HepG2 (cell line): ENCODE data around the gene AP4M1. TPM values are rescaled to one million over a fixed set of nuclear protein-coding genes. Genes with fewer than 3 reads are reported as not detected.
A peak's percentile ranks its signal among the peaks of the same experiment; 100 is the strongest.

Source experiments
- ARNT2 ChIP-seq: sonication (generic); formaldehyde crosslinking; IDR thresholded peaks from 2 replicates; pipeline ENCODE4 v1.8.0; 2022; ENCODE audit warnings: mild to moderate bottlenecking, low read depth, missing genetic modification reagents, moderate library complexity
- HOMEZ ChIP-seq: IDR thresholded peaks from 2 replicates; pipeline ENCODE4 v1.6.1; 2016; ENCODE audit warnings: low read depth
- HOXA9 ChIP-seq: sonication (generic); formaldehyde crosslinking; IDR thresholded peaks from 2 replicates; pipeline ENCODE4 v1.8.1; 2022; ENCODE audit warnings: missing genetic modification reagents, mild to moderate bottlenecking, moderate library complexity, borderline replicate concordance
- IKZF4 ChIP-seq: sonication (generic); formaldehyde crosslinking; IDR thresholded peaks from 2 replicates; pipeline ENCODE4 v1.5.1; 2020; ENCODE audit warnings: borderline replicate concordance, mild to moderate bottlenecking, low read depth, missing genetic modification reagents; ENCODE audit errors: not compliant biosample characterization
- IKZF5 ChIP-seq: IDR thresholded peaks from 2 replicates; pipeline ENCODE4 v1.6.1; 2018; ENCODE audit warnings: missing genetic modification reagents, mild to moderate bottlenecking, missing compliant biosample characterization
- KLF12 ChIP-seq: sonication (generic); formaldehyde crosslinking; IDR thresholded peaks from 2 replicates; pipeline ENCODE4 v1.4.0; 2020; ENCODE audit warnings: missing genetic modification reagents, borderline replicate concordance
- NFAT5 ChIP-seq: sonication (generic); formaldehyde crosslinking; IDR thresholded peaks from 2 replicates; pipeline ENCODE4 v1.4.0; 2020; ENCODE audit warnings: missing genetic modification reagents
- STAT5B ChIP-seq: sonication (generic); formaldehyde crosslinking; IDR thresholded peaks from 2 replicates; pipeline ENCODE4 v1.4.0; 2020; ENCODE audit warnings: missing genetic modification reagents
- TFE3 ChIP-seq: IDR thresholded peaks from 2 replicates; pipeline ENCODE4 v1.6.1; 2016
- ZNF501 ChIP-seq: sonication (generic); formaldehyde crosslinking; IDR thresholded peaks from 2 replicates; pipeline ENCODE4 v1.5.1; 2020; ENCODE audit warnings: mild to moderate bottlenecking, moderate library complexity, missing genetic modification reagents
- ZNF878 ChIP-seq: sonication (generic); formaldehyde crosslinking; IDR thresholded peaks from 2 replicates; pipeline ENCODE4 v1.8.1; 2023; ENCODE audit warnings: mild to moderate bottlenecking, missing genetic modification reagents, moderate library complexity
- ZSCAN20 ChIP-seq: sonication (generic); formaldehyde crosslinking; IDR thresholded peaks from 2 replicates; pipeline ENCODE4 v1.4.0; 2020; ENCODE audit warnings: missing genetic modification reagents, mild to moderate bottlenecking, borderline replicate concordance
- polyA plus RNA-seq, 8 experiments: library from polyadenylated mRNA; depleted of rRNA in 3 of 8; stranded (reverse) in 7 of 8; unstranded in 1 of 8; fragments of >200 nt; fragmentation: Illumina TruSeq in 4 of 8; extraction: Trizol in 4 of 8; gene quantifications; 2 replicates each; pipeline versions ENCODE4 v1.2.1 to v1.2.3, GENCODE V29; 2011 to 2016; ENCODE audit warnings: low read depth in 4 of 8, missing spikeins in 1 of 8, mixed read lengths in 1 of 8; ENCODE audit not compliant: insufficient read depth in 1 of 8
- total RNA-seq, 5 experiments: library from RNA; depleted of rRNA; stranded (reverse); fragments of >200 nt; fragmentation: Illumina TruSeq; extraction: Trizol; gene quantifications; 2 replicates each; pipeline ENCODE4 v1.2.3, GENCODE V29; 2016; ENCODE audit warnings: low read depth in 1 of 5
- TF ChIP-seq, protein P1 (sequence below), 2 experiments: sonication (generic) in 1 of 2; formaldehyde crosslinking in 1 of 2; IDR thresholded peaks; 2 replicates each; pipeline versions ENCODE4 v1.4.0 to v1.6.1; 2016 to 2020; ENCODE audit warnings: borderline replicate concordance in 1 of 2, low read depth in 1 of 2, mild to moderate bottlenecking in 1 of 2, missing genetic modification reagents in 1 of 2

Gene AP4M1
- total and polyA plus RNA-seq, 2 of the 13 experiments (the other 11 are each of a cell fraction or from before 2014, with no cell fraction given), result 6.3 to 9.7 TPM

- peak; percentile 88 for TF ChIP-seq ZNF501 (CRISPR knock-in tag)
- peak; percentile 64; the same call in 1 of the 2 replicates for TF ChIP-seq KLF12 (CRISPR knock-in tag)
- peak; percentile 61 for TF ChIP-seq HOXA9 (CRISPR knock-in tag)
- TF ChIP-seq ZNF878 (CRISPR knock-in tag), result peak; percentile 98
- TF ChIP-seq STAT5B (CRISPR knock-in tag), result peak; percentile 73; the same call in 1 of the 2 replicates
- no peak for TF ChIP-seq IKZF4 (CRISPR knock-in tag)
- TF ChIP-seq HOMEZ (CRISPR knock-in tag), result no peak; the same call in none of the 2 replicates
- TF ChIP-seq IKZF5 (CRISPR knock-in tag), result peak; percentile 95
- TF ChIP-seq, protein P1, sequence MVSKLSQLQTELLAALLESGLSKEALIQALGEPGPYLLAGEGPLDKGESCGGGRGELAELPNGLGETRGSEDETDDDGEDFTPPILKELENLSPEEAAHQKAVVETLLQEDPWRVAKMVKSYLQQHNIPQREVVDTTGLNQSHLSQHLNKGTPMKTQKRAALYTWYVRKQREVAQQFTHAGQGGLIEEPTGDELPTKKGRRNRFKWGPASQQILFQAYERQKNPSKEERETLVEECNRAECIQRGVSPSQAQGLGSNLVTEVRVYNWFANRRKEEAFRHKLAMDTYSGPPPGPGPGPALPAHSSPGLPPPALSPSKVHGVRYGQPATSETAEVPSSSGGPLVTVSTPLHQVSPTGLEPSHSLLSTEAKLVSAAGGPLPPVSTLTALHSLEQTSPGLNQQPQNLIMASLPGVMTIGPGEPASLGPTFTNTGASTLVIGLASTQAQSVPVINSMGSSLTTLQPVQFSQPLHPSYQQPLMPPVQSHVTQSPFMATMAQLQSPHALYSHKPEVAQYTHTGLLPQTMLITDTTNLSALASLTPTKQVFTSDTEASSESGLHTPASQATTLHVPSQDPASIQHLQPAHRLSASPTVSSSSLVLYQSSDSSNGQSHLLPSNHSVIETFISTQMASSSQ (IDR thresholded peaks at IDR 0.05; ENCODE audit: low read depth), result peak; percentile 24; the same call in 1 of the 2 replicates
- TF ChIP-seq, protein P1 (CRISPR knock-in tag; IDR thresholded peaks at IDR 0.05; ENCODE audit: borderline replicate concordance), result peak; percentile 83
- TF ChIP-seq NFAT5 (CRISPR knock-in tag), result no peak
- peak; percentile 58; the same call in 1 of the 2 replicates for TF ChIP-seq ZSCAN20 (CRISPR knock-in tag)
- peak; percentile 86 for TF ChIP-seq ARNT2 (CRISPR knock-in tag)
- TF ChIP-seq TFE3 (CRISPR knock-in tag), result peak; percentile 55; the same call in 1 of the 2 replicates
Measured at GRCh38 chr7:100081535-100082102, 19.8 kb upstream of the AP4M1 start, which contains the start of gene ZNF3 (continued).
